Lower leg skin (tissue), 4 donors: Measurements from ENCODE around the gene ZNHIT6. TPM values are rescaled to one million over a fixed set of nuclear protein-coding genes. Genes with fewer than 3 reads are reported as not detected.
"Not testable (repeated sequence)": the region's sequence is repeated elsewhere in the genome, so short reads cannot be mapped to it uniquely, and the experiment has no call there.

ENCODE experiments used
- DNase-seq, 2 donors: peaks; one replicate each; pipeline ENCODE4 v3.0.0-alpha.2; 2019; ENCODE audit warnings: low spot score in 2 of 2
- H3K4me3 ChIP-seq: fragments of 200-600 bp; sonication (generic); 2 replicates; pipeline ENCODE4 v1.5.1; 2017; ENCODE audit warnings: mild to moderate bottlenecking, low read depth; ENCODE audit not compliant: poor library complexity, severe bottlenecking
- POLR2A ChIP-seq, 2 donors: fragments of 450-650 bp; IDR thresholded peaks; one replicate each; pipeline ENCODE4 v1.6.1; 2016 to 2017; ENCODE audit warnings: antibody characterized with exemption in 2 of 2, mild to moderate bottlenecking in 1 of 2, moderate library complexity in 1 of 2
- WGBS, 2 donors: methylation state at CpG; one replicate each; pipeline ENCODE4 v1.1.5; 2018; 5-methylcytosine and 5-hydroxymethylcytosine counted together
- intact Hi-C: fragments of 100-400 bp; cut with DNase I; formaldehyde crosslinking; loops from one replicate; pipeline ENCODE4 v1.15.0; 2023; ENCODE audit warnings: low total_unique reads
- total RNA-seq, 4 donors: library from RNA; depleted of rRNA; stranded (reverse); fragments of >200 nt; gene quantifications; one replicate each; pipeline ENCODE4 v1.1.0, GENCODE V29; 2016
- TF ChIP-seq, protein P1 (sequence below), 3 donors: fragments of 450-650 bp; IDR thresholded peaks; one replicate each; pipeline ENCODE4 v1.5.1; 2016; ENCODE audit warnings: antibody characterized with exemption in 3 of 3, mild to moderate bottlenecking in 3 of 3, moderate library complexity in 2 of 3

Gene ZNHIT6
- total RNA-seq, 4 donors from 2014 or later, result 8.9 to 11.7 (median 10.5) TPM

DNA sequence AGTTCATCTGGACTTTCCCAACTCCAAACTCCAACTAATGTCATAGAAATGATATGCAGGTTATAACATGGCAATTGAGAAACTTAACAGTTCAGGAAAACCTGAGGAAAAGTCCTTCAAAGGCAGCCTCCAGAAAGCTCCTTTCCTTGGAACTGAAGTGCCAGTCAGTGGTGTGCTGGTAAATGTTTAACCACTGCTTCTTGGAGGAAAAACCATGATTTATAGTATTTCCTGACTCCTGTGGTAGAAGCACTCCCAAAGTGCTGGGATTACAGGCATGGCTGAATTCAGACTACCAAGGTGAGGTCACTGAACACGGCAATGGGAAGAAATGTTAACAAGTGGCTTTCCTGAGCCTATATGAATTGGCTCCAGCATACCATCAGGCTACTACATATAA lies 26.7 kb upstream of the ZNHIT6 start:
- WGBS, 2 donors, result 81 to 90% methylated on average over 1 of the region's 1 CpG
- TF ChIP-seq POLR2A (IDR thresholded peaks at IDR 0.05), result no peak
- TF ChIP-seq, protein P1, sequence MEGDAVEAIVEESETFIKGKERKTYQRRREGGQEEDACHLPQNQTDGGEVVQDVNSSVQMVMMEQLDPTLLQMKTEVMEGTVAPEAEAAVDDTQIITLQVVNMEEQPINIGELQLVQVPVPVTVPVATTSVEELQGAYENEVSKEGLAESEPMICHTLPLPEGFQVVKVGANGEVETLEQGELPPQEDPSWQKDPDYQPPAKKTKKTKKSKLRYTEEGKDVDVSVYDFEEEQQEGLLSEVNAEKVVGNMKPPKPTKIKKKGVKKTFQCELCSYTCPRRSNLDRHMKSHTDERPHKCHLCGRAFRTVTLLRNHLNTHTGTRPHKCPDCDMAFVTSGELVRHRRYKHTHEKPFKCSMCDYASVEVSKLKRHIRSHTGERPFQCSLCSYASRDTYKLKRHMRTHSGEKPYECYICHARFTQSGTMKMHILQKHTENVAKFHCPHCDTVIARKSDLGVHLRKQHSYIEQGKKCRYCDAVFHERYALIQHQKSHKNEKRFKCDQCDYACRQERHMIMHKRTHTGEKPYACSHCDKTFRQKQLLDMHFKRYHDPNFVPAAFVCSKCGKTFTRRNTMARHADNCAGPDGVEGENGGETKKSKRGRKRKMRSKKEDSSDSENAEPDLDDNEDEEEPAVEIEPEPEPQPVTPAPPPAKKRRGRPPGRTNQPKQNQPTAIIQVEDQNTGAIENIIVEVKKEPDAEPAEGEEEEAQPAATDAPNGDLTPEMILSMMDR (IDR thresholded peaks at IDR 0.05), result no peak

DNA sequence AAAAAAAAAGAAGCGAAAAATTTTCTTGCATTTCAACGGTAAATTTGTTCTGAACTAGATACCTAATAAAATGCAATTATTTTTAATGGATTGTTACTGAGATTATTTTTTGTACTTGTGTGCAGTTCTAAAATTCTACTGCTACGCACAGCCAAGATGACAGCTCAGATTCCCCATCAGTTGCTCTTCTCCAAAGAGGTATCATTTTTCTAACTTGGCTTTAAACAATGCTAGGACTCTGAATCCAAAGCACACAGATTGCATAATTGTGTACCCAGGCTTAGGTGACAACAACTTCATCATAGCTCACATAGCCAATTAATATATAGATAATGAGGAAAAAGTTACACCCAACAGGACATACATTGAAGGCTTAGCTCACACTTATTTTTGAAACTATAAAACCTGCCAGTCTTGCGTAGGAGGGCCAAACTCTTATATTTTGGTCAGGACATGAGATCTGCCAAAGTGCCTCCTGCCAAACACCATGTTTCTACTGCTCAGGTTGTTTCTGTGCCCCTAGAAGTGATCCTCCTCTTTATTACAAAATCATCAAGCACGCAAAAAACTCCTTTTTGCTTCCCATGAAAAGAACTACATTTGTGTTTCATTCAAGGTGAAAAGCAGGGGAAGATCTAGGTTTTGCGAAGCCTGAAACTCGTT lies 10.6 kb upstream of the ZNHIT6 start:
- intact Hi-C loops, result no loop called here
- 88 to 90% methylated on average over 7 of the region's 7 CpGs for WGBS, 2 donors
- TF ChIP-seq, protein P1 (IDR thresholded peaks at IDR 0.05), result no peak
- no peak for TF ChIP-seq POLR2A (IDR thresholded peaks at IDR 0.05)
- no peak for DNase-seq
- no peak overlapping the region for H3K4me3 ChIP-seq

More for the DNA sequence above, 26.7 kb upstream of the ZNHIT6 start:
- H3K4me3 ChIP-seq, result no peak overlapping the region
- DNase-seq, result no peak
- intact Hi-C loops, result no loop called here

DNA sequence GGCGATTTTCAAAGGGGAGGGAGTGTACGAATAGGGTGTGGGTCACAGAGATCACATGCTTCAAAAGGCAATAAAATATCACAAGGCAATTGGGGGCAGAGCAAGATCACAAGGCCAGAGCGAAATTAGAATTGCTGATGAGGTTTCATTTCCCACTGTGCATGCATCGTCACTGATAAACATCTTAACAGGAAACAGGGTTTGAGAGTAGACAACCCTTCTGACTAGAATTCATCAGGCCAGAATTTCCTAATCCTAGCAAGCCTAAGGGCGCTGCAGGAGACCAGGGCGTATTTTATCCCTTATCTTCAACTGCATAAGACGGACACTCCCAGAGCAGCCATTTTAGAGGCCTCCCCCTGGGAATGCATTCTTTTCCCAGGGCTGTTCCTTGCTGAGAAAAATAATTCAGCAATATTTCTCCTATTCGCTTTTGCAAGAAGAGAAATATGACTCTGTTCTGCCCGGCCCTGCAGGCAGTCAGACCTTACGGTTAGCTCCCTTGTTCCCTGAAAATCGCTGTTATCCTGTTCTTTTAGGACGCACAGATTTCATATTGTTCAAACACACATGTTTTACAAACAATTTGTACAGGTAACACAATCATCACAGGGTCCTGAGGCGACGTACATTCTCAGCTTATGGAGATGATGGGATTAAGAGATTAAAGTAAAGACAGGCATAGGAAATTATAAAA lies 6.3 kb upstream of the ZNHIT6 start:
- H3K4me3 ChIP-seq, DNase-seq, intact Hi-C loops: not testable (repeated sequence)
- WGBS, 2 donors, result 80 to 86% methylated on average over 14 of the region's 14 CpGs

GRCh38 chr1:85708829-85709227 lies 595 bp upstream of the ZNHIT6 start:
- DNase-seq, result no peak
- intact Hi-C loops, result no loop called here
- 56 to 60% methylated on average over 6 of the region's 6 CpGs for WGBS, 2 donors

GRCh38 chr1:85707267-85707989 lies 805 bp downstream of the ZNHIT6 start:
- WGBS, 2 donors, result 15 to 19% methylated on average over 13 of the region's 13 CpGs
- H3K4me3 ChIP-seq, result peak overlapping the region; percentile 98
- DNase-seq, result no peak
- intact Hi-C loops, result no loop called here
- no peak for TF ChIP-seq POLR2A (IDR thresholded peaks at IDR 0.05)
- TF ChIP-seq, protein P1 (IDR thresholded peaks at IDR 0.05), result no peak

More at GRCh38 chr1:85708829-85709227, 595 bp upstream of the ZNHIT6 start:
- no peak overlapping the region for H3K4me3 ChIP-seq
- TF ChIP-seq POLR2A (IDR thresholded peaks at IDR 0.05), result no peak
- TF ChIP-seq, protein P1 (IDR thresholded peaks at IDR 0.05), result no peak

GRCh38 chr1:85705940-85706339 lies 2.3 kb downstream of the ZNHIT6 start:
- WGBS, 2 donors, result 93 to 97% methylated on average over 3 of the region's 3 CpGs
- TF ChIP-seq, protein P1 (IDR thresholded peaks at IDR 0.05), result no peak
- TF ChIP-seq POLR2A (IDR thresholded peaks at IDR 0.05), result no peak
- no peak overlapping the region for H3K4me3 ChIP-seq
- intact Hi-C loops, result no loop called here
- DNase-seq, result no peak
